Measurements from ENCODE around the gene EIF4A2.

Gene EIF4A2

GRCh38 chr3:186757214-186757613 is 26.2 kb upstream of the EIF4A2 start:
- no peak overlapping the region for H2BK120ac ChIP-seq (ENCODE audit: low read depth, low read length)
- DNase-seq, result no peak
- H4K91ac ChIP-seq (ENCODE audit: low read length), result no peak overlapping the region
- no peak overlapping the region for H2BK12ac ChIP-seq (ENCODE audit: low read length in 2 of 2)
- peaks cover 2% of the 10 kb centered on the region for H3K4me1 ChIP-seq (ENCODE audit: control insufficient read depth, insufficient read depth, low read depth, low read length)
- no peak overlapping the region for H2AK5ac ChIP-seq (ENCODE audit: low read length, severe bottlenecking)
- H3K79me1 ChIP-seq (replicated peaks; ENCODE audit: low read length, poor library complexity, severe bottlenecking), result no peaks in the 10 kb centered on the region
- H3K9ac ChIP-seq (ENCODE audit: low read length), result no peak overlapping the region
- H2AFZ ChIP-seq (ENCODE audit: low read depth, low read length), result no peak overlapping the region
- no peak overlapping the region for H3K4me3 ChIP-seq (ENCODE audit: insufficient read depth in 1 of 2, low read depth in 1 of 2, low read length in 2 of 2)
- H3K27ac ChIP-seq (ENCODE audit: low read length, poor library complexity, severe bottlenecking), result no peak overlapping the region
- H3K4me2 ChIP-seq (ENCODE audit: low read length, poor library complexity, severe bottlenecking), result no peak overlapping the region
- 90% methylated on average over 2 of the region's 8 CpGs for WGBS
- H3K9me3 ChIP-seq (ENCODE audit: control insufficient read depth, low read length), result no peaks in the 10 kb centered on the region
- H3K36me3 ChIP-seq (ENCODE audit: control insufficient read depth in 1 of 2, insufficient read depth in 2 of 2, low read depth in 1 of 2, low read length in 2 of 2), result no peaks in the 10 kb centered on the region
- H2BK5ac ChIP-seq (ENCODE audit: low read depth, low read length, poor library complexity, severe bottlenecking), result no peak overlapping the region
- H3K14ac ChIP-seq (ENCODE audit: low read length in 2 of 2), result no peak overlapping the region
- H3K4ac ChIP-seq (ENCODE audit: low read depth in 1 of 2, low read length in 2 of 2), result no peak overlapping the region
- no peak overlapping the region for H3K18ac ChIP-seq (ENCODE audit: low read depth in 1 of 2, low read length in 2 of 2)
- no peak overlapping the region for H2BK15ac ChIP-seq (ENCODE audit: low read depth, poor library complexity, severe bottlenecking)
- no peaks in the 10 kb centered on the region for H3K27me3 ChIP-seq (ENCODE audit: control insufficient read depth in 1 of 2, insufficient read depth in 1 of 2, low read length in 2 of 2)
- H4K8ac ChIP-seq (ENCODE audit: low read length), result no peak overlapping the region
- H3K23ac ChIP-seq (ENCODE audit: low read length in 2 of 2), result no peak overlapping the region

- Histone ChIP-seq H3K18ac (ENCODE audit: low read depth in 1 of 2, low read length in 2 of 2) (no peak overlapping the region), H3K14ac (ENCODE audit: low read length in 2 of 2) (no peak overlapping the region), H3K4me1 (ENCODE audit: control insufficient read depth, insufficient read depth, low read depth, low read length) (peaks cover 2% of the 10 kb centered on the region), H4K8ac (ENCODE audit: low read length) (no peak overlapping the region), H3K79me1 (replicated peaks; ENCODE audit: low read length, poor library complexity, severe bottlenecking) (no peaks in the 10 kb centered on the region), H3K4me3 (ENCODE audit: insufficient read depth in 1 of 2, low read depth in 1 of 2, low read length in 2 of 2) (no peak overlapping the region), H3K9me3 (ENCODE audit: control insufficient read depth, low read length) (no peaks in the 10 kb centered on the region), H3K9ac (ENCODE audit: low read length) (no peak overlapping the region), H3K27ac (ENCODE audit: low read length, poor library complexity, severe bottlenecking) (no peak overlapping the region), H2BK15ac (ENCODE audit: low read depth, poor library complexity, severe bottlenecking) (no peak overlapping the region), H3K4ac (ENCODE audit: low read depth in 1 of 2, low read length in 2 of 2) (no peak overlapping the region), H2AFZ (ENCODE audit: low read depth, low read length) (no peak overlapping the region), H2BK120ac (ENCODE audit: low read depth, low read length) (no peak overlapping the region), H3K27me3 (ENCODE audit: control insufficient read depth in 1 of 2, insufficient read depth in 1 of 2, low read length in 2 of 2) (no peaks in the 10 kb centered on the region), H2AK5ac (ENCODE audit: low read length, severe bottlenecking) (no peak overlapping the region), H3K23ac (ENCODE audit: low read length in 2 of 2) (no peak overlapping the region), H2BK5ac (ENCODE audit: low read depth, low read length, poor library complexity, severe bottlenecking) (no peak overlapping the region), H4K91ac (ENCODE audit: low read length) (no peak overlapping the region), H3K36me3 (ENCODE audit: control insufficient read depth in 1 of 2, insufficient read depth in 2 of 2, low read depth in 1 of 2, low read length in 2 of 2) (no peaks in the 10 kb centered on the region), H2BK12ac (ENCODE audit: low read length in 2 of 2) (no peak overlapping the region), H3K4me2 (ENCODE audit: low read length, poor library complexity, severe bottlenecking) (no peak overlapping the region)
- no peak for DNase-seq
- 92% methylated on average over 8 of the region's 8 CpGs for WGBS
These were observed 25.6 kb upstream of the EIF4A2 start for GRCh38 chr3:186757686-186758220.

DNA sequence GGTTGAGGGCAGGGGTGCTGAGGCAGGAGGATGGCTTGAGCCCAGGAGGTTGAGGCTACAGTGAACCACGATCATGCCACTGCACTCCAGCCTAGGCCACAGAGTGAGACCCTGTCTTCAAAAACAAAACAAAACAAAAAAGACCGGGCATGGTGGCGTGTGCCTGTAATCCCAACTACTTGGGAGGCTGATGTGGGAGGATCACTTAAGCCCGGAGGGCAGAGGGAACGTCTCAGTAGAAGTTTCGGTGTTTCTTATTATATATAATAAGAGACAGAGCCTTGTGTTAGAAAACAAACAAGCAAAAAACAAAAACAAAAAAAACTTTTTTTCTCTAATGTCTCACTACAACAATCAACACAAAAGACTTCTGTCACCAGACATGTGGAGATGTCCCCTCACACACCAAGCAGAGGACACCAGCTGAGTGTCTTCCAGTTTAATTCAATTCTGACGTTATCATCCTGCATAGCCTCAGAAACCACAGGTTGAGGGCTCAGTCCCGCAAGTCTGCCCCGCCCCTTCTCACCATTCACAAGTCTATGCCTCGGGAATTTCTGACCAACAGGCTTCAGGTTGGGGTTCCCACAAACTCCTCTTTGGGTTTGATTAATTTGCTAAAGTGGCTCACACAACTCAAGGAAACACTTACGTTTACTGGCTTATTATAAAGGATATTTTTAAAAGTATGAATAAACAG is 24.0 kb upstream of the EIF4A2 start:
- Histone ChIP-seq H3K9ac (ENCODE audit: low read length) (no peak overlapping the region), H2AK5ac (ENCODE audit: low read length, severe bottlenecking) (no peak overlapping the region), H4K91ac (ENCODE audit: low read length) (no peak overlapping the region), H4K8ac (ENCODE audit: low read length) (no peak overlapping the region), H3K79me1 (replicated peaks; ENCODE audit: low read length, poor library complexity, severe bottlenecking) (no peaks in the 10 kb centered on the region), H2BK120ac (ENCODE audit: low read depth, low read length) (no peak overlapping the region), H3K4ac (ENCODE audit: low read depth in 1 of 2, low read length in 2 of 2) (no peak overlapping the region), H2AFZ (ENCODE audit: low read depth, low read length) (no peak overlapping the region), H3K4me1 (ENCODE audit: control insufficient read depth, insufficient read depth, low read depth, low read length) (peaks cover 2% of the 10 kb centered on the region), H3K23ac (ENCODE audit: low read length in 2 of 2) (no peak overlapping the region), H2BK5ac (ENCODE audit: low read depth, low read length, poor library complexity, severe bottlenecking) (no peak overlapping the region), H2BK12ac (ENCODE audit: low read length in 2 of 2) (no peak overlapping the region), H3K36me3 (ENCODE audit: control insufficient read depth in 1 of 2, insufficient read depth in 2 of 2, low read depth in 1 of 2, low read length in 2 of 2) (no peaks in the 10 kb centered on the region), H3K18ac (ENCODE audit: low read depth in 1 of 2, low read length in 2 of 2) (no peak overlapping the region), H3K4me3 (ENCODE audit: insufficient read depth in 1 of 2, low read depth in 1 of 2, low read length in 2 of 2) (no peak overlapping the region), H2BK15ac (ENCODE audit: low read depth, poor library complexity, severe bottlenecking) (no peak overlapping the region), H3K27ac (ENCODE audit: low read length, poor library complexity, severe bottlenecking) (no peak overlapping the region), H3K27me3 (ENCODE audit: control insufficient read depth in 1 of 2, insufficient read depth in 1 of 2, low read length in 2 of 2) (no peaks in the 10 kb centered on the region), H3K9me3 (ENCODE audit: control insufficient read depth, low read length) (no peaks in the 10 kb centered on the region), H3K4me2 (ENCODE audit: low read length, poor library complexity, severe bottlenecking) (no peak overlapping the region), H3K14ac (ENCODE audit: low read length in 2 of 2) (no peak overlapping the region)
- DNase-seq, result no peak
- WGBS, result 51% methylated on average over 5 of the region's 11 CpGs

GRCh38 chr3:186760141-186760833 is 23.1 kb upstream of the EIF4A2 start:
- no peaks in the 10 kb centered on the region for H3K79me1 ChIP-seq (replicated peaks; ENCODE audit: low read length, poor library complexity, severe bottlenecking)
- no peaks in the 10 kb centered on the region for H3K36me3 ChIP-seq (ENCODE audit: control insufficient read depth in 1 of 2, insufficient read depth in 2 of 2, low read depth in 1 of 2, low read length in 2 of 2)
- H3K23ac ChIP-seq (ENCODE audit: low read length in 2 of 2), result no peak overlapping the region
- no peak overlapping the region for H3K4me2 ChIP-seq (ENCODE audit: low read length, poor library complexity, severe bottlenecking)
- DNase-seq, result no peak
- H3K18ac ChIP-seq (ENCODE audit: low read depth in 1 of 2, low read length in 2 of 2), result no peak overlapping the region
- H2AK5ac ChIP-seq (ENCODE audit: low read length, severe bottlenecking), result no peak overlapping the region
- no peak overlapping the region for H3K27ac ChIP-seq (ENCODE audit: low read length, poor library complexity, severe bottlenecking)
- 85% methylated on average over 9 of the region's 10 CpGs for WGBS
- no peaks in the 10 kb centered on the region for H3K4me1 ChIP-seq (ENCODE audit: control insufficient read depth, insufficient read depth, low read depth, low read length)
- no peak overlapping the region for H2BK15ac ChIP-seq (ENCODE audit: low read depth, poor library complexity, severe bottlenecking)
- H3K27me3 ChIP-seq (ENCODE audit: control insufficient read depth in 1 of 2, insufficient read depth in 1 of 2, low read length in 2 of 2), result no peaks in the 10 kb centered on the region
- H3K14ac ChIP-seq (ENCODE audit: low read length in 2 of 2), result no peak overlapping the region
- H3K9me3 ChIP-seq (ENCODE audit: control insufficient read depth, low read length), result no peaks in the 10 kb centered on the region
- no peak overlapping the region for H2BK120ac ChIP-seq (ENCODE audit: low read depth, low read length)
- no peak overlapping the region for H2BK12ac ChIP-seq (ENCODE audit: low read length in 2 of 2)
- no peak overlapping the region for H3K9ac ChIP-seq (ENCODE audit: low read length)
- H3K4me3 ChIP-seq (ENCODE audit: insufficient read depth in 1 of 2, low read depth in 1 of 2, low read length in 2 of 2), result no peak overlapping the region
- H4K8ac ChIP-seq (ENCODE audit: low read length), result no peak overlapping the region
- H2BK5ac ChIP-seq (ENCODE audit: low read depth, low read length, poor library complexity, severe bottlenecking), result no peak overlapping the region
- H3K4ac ChIP-seq (ENCODE audit: low read depth in 1 of 2, low read length in 2 of 2), result no peak overlapping the region
- H2AFZ ChIP-seq (ENCODE audit: low read depth, low read length), result no peak overlapping the region
- no peak overlapping the region for H4K91ac ChIP-seq (ENCODE audit: low read length)

All from mesenchymal stem cell (in vitro differentiated cells and primary cell).